Hepatocyte (in vitro differentiated cells): ENCODE results near the gene PTX4. TPM values are rescaled to one million over a fixed set of nuclear protein-coding genes. Genes with fewer than 3 reads are reported as not detected.

Experiments
- DNase-seq: peaks from one replicate; pipeline ENCODE4 v3.0.0-alpha.2; 2016; ENCODE audit warnings: low spot score
- H2AFZ ChIP-seq: fragments of 200-600 bp; sonication (generic); 2 replicates; pipeline ENCODE4 v1.6.0; 2016; ENCODE audit warnings: antibody characterized with exemption, mild to moderate bottlenecking
- H3K27ac ChIP-seq: fragments of 200-600 bp; sonication (generic); 2 replicates; pipeline ENCODE4 v1.5.1; 2016; ENCODE audit warnings: mild to moderate bottlenecking
- H3K27me3 ChIP-seq: fragments of 200-600 bp; sonication (generic); 2 replicates; pipeline ENCODE4 v1.6.1; 2016
- H3K36me3 ChIP-seq: fragments of 200-600 bp; sonication (generic); replicated peaks from 2 replicates; pipeline ENCODE4 v1.5.1; 2016; ENCODE audit warnings: low read depth; ENCODE audit not compliant: insufficient read depth
- H3K4me1 ChIP-seq: fragments of 200-600 bp; sonication (generic); 2 replicates; pipeline ENCODE4 v1.5.1; 2016; ENCODE audit warnings: mild to moderate bottlenecking, moderate library complexity; ENCODE audit not compliant: insufficient read depth
- H3K4me2 ChIP-seq: fragments of 200-600 bp; sonication (generic); 2 replicates; pipeline ENCODE4 v1.6.0; 2016
- H3K4me3 ChIP-seq: fragments of 200-600 bp; sonication (generic); 2 replicates; pipeline ENCODE4 v1.5.1; 2016; ENCODE audit warnings: mild to moderate bottlenecking
- H3K79me2 ChIP-seq: fragments of 200-600 bp; sonication (generic); 2 replicates; pipeline ENCODE4 v1.6.0; 2017; ENCODE audit warnings: mild to moderate bottlenecking
- H3K9me2 ChIP-seq: fragments of 200-600 bp; sonication (generic); replicated peaks from 2 replicates; pipeline ENCODE4 v1.6.0; 2017; ENCODE audit warnings: mild to moderate bottlenecking; ENCODE audit not compliant: insufficient read depth
- H3K9me3 ChIP-seq: fragments of 200-600 bp; sonication (generic); 2 replicates; pipeline ENCODE4 v1.5.1; 2016; ENCODE audit warnings: low read depth, mild to moderate bottlenecking
- H4K20me1 ChIP-seq: fragments of 200-600 bp; sonication (generic); 2 replicates; pipeline ENCODE4 v1.6.0; 2016; ENCODE audit warnings: mild to moderate bottlenecking; ENCODE audit not compliant: insufficient read depth, poor library complexity, severe bottlenecking
- CTCF ChIP-seq: fragments of 200-600 bp; sonication (generic); IDR thresholded peaks from 2 replicates; pipeline ENCODE4 v1.5.1; 2016; ENCODE audit warnings: antibody characterized with exemption, mild to moderate bottlenecking; ENCODE audit not compliant: poor library complexity
- EZH2 ChIP-seq: fragments of 200-600 bp; sonication (generic); IDR thresholded peaks from 2 replicates; pipeline ENCODE4 v1.6.1; 2016; ENCODE audit warnings: antibody characterized with exemption, mild to moderate bottlenecking, borderline replicate concordance
- EZH2phosphoT487 ChIP-seq: fragments of 200-600 bp; sonication (generic); IDR thresholded peaks from one replicate; pipeline ENCODE4 v1.6.1; 2018; ENCODE audit warnings: antibody characterized with exemption, mild to moderate bottlenecking, low read depth, moderate library complexity; ENCODE audit not compliant: unreplicated experiment, severe bottlenecking
- whole genome bisulfite sequencing: methylation state at CpG from one replicate; pipeline ENCODE4 v1.1.6; 2016; ENCODE audit warnings: low lambda C conversion rate; ENCODE audit errors: missing lambda C conversion rate; 5-methylcytosine and 5-hydroxymethylcytosine counted together
- polyA plus RNA-seq: library from polyadenylated mRNA; unstranded; fragments of >200 nt; fragmentation: Nextera tagmentation; extraction: Ambion mirVana; gene quantifications from 2 replicates; pipeline ENCODE4 v1.2.1, GENCODE V29; 2016
- total RNA-seq: library from RNA; depleted of rRNA; stranded (reverse); fragments of >200 nt; gene quantifications from 2 replicates; pipeline ENCODE4 v1.2.3, GENCODE V29; 2014

Gene PTX4
- total and polyA plus RNA-seq, 2 experiments from 2014 or later = not detected

- DNase-seq = no peak
- Histone ChIP-seq H2AFZ (no peak overlapping the region), H3K36me3 (no peaks in the 10 kb centered on the region), H3K27ac (peak overlapping the region; percentile 97), H3K79me2 (peaks cover 6% of the 10 kb centered on the region), H4K20me1 (no peaks in the 10 kb centered on the region), H3K4me2 (peak overlapping the region; percentile 71), H3K4me3 (no peak overlapping the region), H3K9me2 (no peaks in the 10 kb centered on the region), H3K4me1 (peaks cover 50% of the 10 kb centered on the region), H3K27me3 (no peaks in the 10 kb centered on the region), H3K9me3 (no peaks in the 10 kb centered on the region)
- TF ChIP-seq CTCF (no peak), EZH2 (no peak), EZH2phosphoT487 (no peak)
- 75% methylated on average over 14 of the region's 14 CpGs for WGBS
Measured at GRCh38 chr16:1531638-1531910, 42.8 kb upstream of the PTX4 start.

- Histone ChIP-seq H3K4me2 (peak overlapping the region; percentile 71), H3K4me1 (peaks cover 50% of the 10 kb centered on the region), H3K36me3 (no peaks in the 10 kb centered on the region), H3K79me2 (peaks cover 5% of the 10 kb centered on the region), H4K20me1 (no peaks in the 10 kb centered on the region), H3K27me3 (no peaks in the 10 kb centered on the region), H3K9me2 (no peaks in the 10 kb centered on the region), H3K27ac (peak overlapping the region; percentile 97), H3K9me3 (no peaks in the 10 kb centered on the region), H2AFZ (no peak overlapping the region), H3K4me3 (no peak overlapping the region)
- TF ChIP-seq CTCF = no peak
- no peak for TF ChIP-seq EZH2phosphoT487
- no peak for TF ChIP-seq EZH2
- 50% methylated on average over 35 of the region's 35 CpGs for WGBS
- DNase-seq = peak; percentile 69
Measured at GRCh38 chr16:1530883-1531637, 42.3 kb upstream of the PTX4 start.

GRCh38 chr16:1530349-1530882 lies 41.7 kb upstream of the PTX4 start:
- Histone ChIP-seq H3K9me2 (no peaks in the 10 kb centered on the region), H3K27ac (peak overlapping the region; percentile 97), H4K20me1 (no peaks in the 10 kb centered on the region), H3K79me2 (peaks cover 5% of the 10 kb centered on the region), H3K4me2 (peak overlapping the region; percentile 71), H3K4me3 (no peak overlapping the region), H3K4me1 (peaks cover 48% of the 10 kb centered on the region), H3K9me3 (no peaks in the 10 kb centered on the region), H2AFZ (no peak overlapping the region), H3K27me3 (no peaks in the 10 kb centered on the region), H3K36me3 (no peaks in the 10 kb centered on the region)
- no peak for TF ChIP-seq EZH2
- TF ChIP-seq CTCF = no peak
- TF ChIP-seq EZH2phosphoT487 = no peak
- no peak for DNase-seq
- 86% methylated on average over 27 of the region's 27 CpGs for WGBS
